ENCODE measurements around the gene GTF2H1. TPM values are rescaled to one million over a fixed set of nuclear protein-coding genes. Genes with fewer than 3 reads are reported as not detected.

The GTF2H1 gene
- total and polyA plus RNA-seq, 9 of the 15 experiments (the other 6 are each of a cell fraction or from before 2014, with no cell fraction given), result 56.9 to 126 (median 92.1) TPM

GRCh38 chr11:18312012-18312411 lies 10.4 kb upstream of the GTF2H1 start:
- in situ Hi-C loops (cut with MboI) (no loop called here), intact Hi-C loops (cut with micrococcal nuclease) (no loop called here)
- H3K9me1 ChIP-seq (ENCODE audit: control insufficient read depth, insufficient read depth, low read length), result no peaks in the 10 kb centered on the region
- ATAC-seq, result no peak
- ChIA-PET POLR2A (interaction anchor here (0.6 to 2.7 kb wide), 3 partner anchors 10 to 19 kb away, joined by 3 to 12 read pairs (median 3); partner anchors contain the start of genes GTF2H1 and HPS5), CTCF (ENCODE audit: low intra/inter-chr PET ratio) (no interaction called here)
- no peak for DNase-seq (ENCODE audit: extremely low read depth in 1 of 4, low spot score in 3 of 4)
- FAIRE-seq, result no peak
- H3K79me2 ChIP-seq (ENCODE audit: control insufficient read depth, insufficient read depth, low read length), result peaks cover 39% of the 10 kb centered on the region
- TF ChIP-seq ZNF57 (CRISPR knock-in tag; IDR thresholded peaks at IDR 0.05) (no peak), ETV5 (CRISPR knock-in tag; IDR thresholded peaks at IDR 0.05; ENCODE audit: low read depth) (no peak), ILF3 (IDR thresholded peaks at IDR 0.05; ENCODE audit: borderline replicate concordance) (no peak), ZNF121 (CRISPR knock-in tag; conservative IDR thresholded peaks at IDR 0.05) (no peak), ZNF311 (CRISPR knock-in tag; IDR thresholded peaks at IDR 0.05) (no peak), SREBF1 (IDR thresholded peaks at IDR 0.05; ENCODE audit: borderline replicate concordance, low read depth, low read length) (no peak), TBL1XR1 (IDR thresholded peaks at IDR 0.05; ENCODE audit: low read length in 2 of 2) (no peak), PURB (CRISPR knock-in tag; IDR thresholded peaks at IDR 0.05; ENCODE audit: low read depth) (no peak), SMARCA4 (IDR thresholded peaks at IDR 0.05) (no peak)
- no peak overlapping the region for H3K27ac ChIP-seq (ENCODE audit: extremely low read depth, low read depth, low read length)
- no peaks in the 10 kb centered on the region for H3K27me3 ChIP-seq (ENCODE audit: control insufficient read depth in 2 of 2, insufficient read depth in 2 of 2, low read length in 2 of 2)
- BruUV-seq (replicated peaks), result no TSS peak
- no peaks in the 10 kb centered on the region for H3K9me3 ChIP-seq (replicated peaks; ENCODE audit: control insufficient read depth, insufficient read depth, low read depth, low read length)
- H3K4me3 ChIP-seq, result no peak overlapping the region
- H3K36me3 ChIP-seq (ENCODE audit: control insufficient read depth, insufficient read depth, low read length), result peaks cover 68% of the 10 kb centered on the region
- H4K20me1 ChIP-seq (replicated peaks; ENCODE audit: control insufficient read depth, insufficient read depth, low read length), result no peaks in the 10 kb centered on the region
- H3K4me1 ChIP-seq (replicated peaks in 1 of 2; ENCODE audit: control insufficient read depth in 2 of 2, insufficient read depth in 2 of 2, low read length in 2 of 2), result peaks cover 8 to 19% of the 10 kb centered on the region in 2 experiments; a peak in 3 of 5 replicates
- no peak overlapping the region for H3K9ac ChIP-seq (ENCODE audit: insufficient read depth in 1 of 2, low read depth in 2 of 2, low read length in 2 of 2)
- no peak overlapping the region for H2AFZ ChIP-seq (ENCODE audit: low read depth, low read length)
- no peak overlapping the region for H3K4me2 ChIP-seq (ENCODE audit: insufficient read depth, low read length)
- WGBS (ENCODE audit: insufficient coverage, low coverage, missing lambda C conversion rate), result 76% methylated on average over 3 of the region's 3 CpGs

Measured in K562 (cell line).